HCT116 (cell line): ENCODE data around the gene BRSK2. TPM values are rescaled to one million over a fixed set of nuclear protein-coding genes. Genes with fewer than 3 reads are reported as not detected.

Source experiments
- ATAC-seq: fragments of 200-7000 bp; cut with Tn5 transposase; 2 replicates; pipeline ENCODE4 v1.9.1; 2020; ENCODE audit warnings: mild to moderate bottlenecking, moderate library complexity
- BruUV-seq: library from RNA; stranded (reverse); fragments of 400-500 nt; replicated peaks from 2 replicates; lab custom pipeline; 2021; lab: Mats Ljungman, UMichigan
- CTCF ChIA-PET: fragments of 300-600 bp; sonication (Branson Sonifier 250); formaldehyde crosslinking; loops from one replicate; lab custom pipeline; 2021; ENCODE audit warnings: antibody characterized with exemption; lab: Charles Lee
- POLR2A ChIA-PET: fragments of 300-600, 350-600 bp; sonication (Branson Sonifier 250); formaldehyde crosslinking; loops from one replicate; lab custom pipeline; 2021; ENCODE audit warnings: antibody characterized with exemption; lab: Charles Lee
- RAD21 ChIA-PET, 2 experiments: fragments of 300-600 bp; sonication (Branson Sonifier 250); formaldehyde crosslinking; loops; one replicate each; lab custom pipeline; 2023; ENCODE audit warnings: low total read pairs in 2 of 2; ENCODE audit not compliant: uncharacterized antibody in 2 of 2, unreplicated experiment in 2 of 2, low non-redundant PET in 1 of 2; lab: Charles Lee
- DNase-seq: peaks from one replicate; pipeline ENCODE4 v3.0.0-alpha.2; 2010; ENCODE audit warnings: low read depth, low spot score
- H2AFZ ChIP-seq: fragments of 200-600 bp; shearing (Covaris generic), sonication (generic); 2 replicates; pipeline ENCODE4 v1.6.1; 2017; ENCODE audit warnings: low read depth, mixed run types, mixed read lengths, antibody characterized with exemption, low read length; ENCODE audit not compliant: poor library complexity, severe bottlenecking
- H3K27ac ChIP-seq: 2 replicates; pipeline ENCODE4 v1.5.1; 2012; ENCODE audit warnings: low read depth, low read length
- H3K27me3 ChIP-seq: fragments of 200-600 bp; sonication (generic); 2 replicates; pipeline ENCODE4 v1.6.1; 2016; ENCODE audit warnings: mixed run types, low read length, mixed read lengths; ENCODE audit not compliant: insufficient read depth
- H3K36me3 ChIP-seq, 2 experiments: fragments of 200-500 bp in 1 of 2; fragments of 200-600 bp in 1 of 2; sonication (Bioruptor generic) in 1 of 2; sonication (generic) in 1 of 2; 2 replicates each; pipeline versions ENCODE4 v1.5.1 to v1.6.1; 2014 to 2016; ENCODE audit warnings: low read length in 2 of 2, inconsistent platforms in 1 of 2, mixed read lengths in 1 of 2, mixed run types in 1 of 2; ENCODE audit not compliant: insufficient read depth in 2 of 2, control insufficient read depth in 1 of 2
- H3K4me1 ChIP-seq, 2 experiments: fragments of 200-600 bp in 1 of 2; sonication (generic) in 1 of 2; 2 replicates each; pipeline versions ENCODE4 v1.5.1 to v1.6.1; 2012 to 2017; ENCODE audit warnings: low read length in 2 of 2, inconsistent platforms in 1 of 2, mild to moderate bottlenecking in 1 of 2, mixed read lengths in 1 of 2, mixed run types in 1 of 2, moderate library complexity in 1 of 2; ENCODE audit not compliant: insufficient read depth in 2 of 2, control insufficient read depth in 1 of 2
- H3K4me2 ChIP-seq: fragments of 200-600 bp; sonication (generic); 2 replicates; pipeline ENCODE4 v1.6.1; 2017; ENCODE audit warnings: mixed run types, low read length, mixed read lengths
- H3K4me3 ChIP-seq, 2 experiments: fragments of 200-600 bp in 1 of 2; sonication (generic) in 1 of 2; replicated peaks in 1 of 2; 2 replicates each; pipeline ENCODE4 v1.5.1; 2011 to 2016; ENCODE audit warnings: low read length in 2 of 2, control low read depth in 1 of 2, low read depth in 1 of 2, mild to moderate bottlenecking in 1 of 2, mixed read lengths in 1 of 2, mixed run types in 1 of 2
- H3K79me2 ChIP-seq: fragments of 200-600 bp; sonication (generic); 2 replicates; pipeline ENCODE4 v1.6.1; 2017; ENCODE audit warnings: mild to moderate bottlenecking, mixed run types, low read length, moderate library complexity, mixed read lengths; ENCODE audit not compliant: insufficient read depth
- H3K9ac ChIP-seq: fragments of 200-600 bp; sonication (generic); 2 replicates; pipeline ENCODE4 v1.6.1; 2016; ENCODE audit warnings: low read length, mixed read lengths
- H3K9me2 ChIP-seq: fragments of 200-600 bp; sonication (generic), shearing (Covaris generic); 2 replicates; pipeline ENCODE4 v1.6.1; 2017; ENCODE audit warnings: mixed run types, mild to moderate bottlenecking, moderate library complexity; ENCODE audit not compliant: insufficient read depth
- H3K9me3 ChIP-seq, 2 experiments: fragments of 200-500 bp in 1 of 2; fragments of 200-600 bp in 1 of 2; sonication (Bioruptor generic) in 1 of 2; sonication (generic) in 1 of 2; 2 replicates each; pipeline ENCODE4 v1.6.1; 2014 to 2017; ENCODE audit warnings: low read length in 2 of 2, mixed read lengths in 2 of 2, inconsistent platforms in 1 of 2, low read depth in 1 of 2, mild to moderate bottlenecking in 1 of 2, mixed run types in 1 of 2, moderate library complexity in 1 of 2; ENCODE audit not compliant: control insufficient read depth in 1 of 2, insufficient read depth in 1 of 2
- H4K20me1 ChIP-seq: fragments of 200-600 bp; sonication (generic), shearing (Covaris generic); 2 replicates; pipeline ENCODE4 v1.6.1; 2017; ENCODE audit warnings: mixed run types, mild to moderate bottlenecking, moderate library complexity; ENCODE audit not compliant: insufficient read depth
- ATF3 ChIP-seq: IDR thresholded peaks from 2 replicates; pipeline ENCODE4 v1.6.1; 2012
- CBX3 ChIP-seq: IDR thresholded peaks from 2 replicates; pipeline ENCODE4 v1.6.1; 2012; ENCODE audit warnings: low read depth
- CEBPB ChIP-seq: IDR thresholded peaks from 2 replicates; pipeline ENCODE4 v1.6.1; 2012; ENCODE audit warnings: low read depth
- EGR1 ChIP-seq: IDR thresholded peaks from 2 replicates; pipeline ENCODE4 v1.6.1; 2012; ENCODE audit warnings: low read depth
- EZH2phosphoT487 ChIP-seq: fragments of 200-600 bp; IDR thresholded peaks from 2 replicates; pipeline ENCODE4 v1.6.1; 2018; ENCODE audit warnings: antibody characterized with exemption, borderline replicate concordance
- FOSL1 ChIP-seq: IDR thresholded peaks from 2 replicates; pipeline ENCODE4 v1.6.1; 2012; ENCODE audit warnings: low read depth
- JUND ChIP-seq: IDR thresholded peaks from 2 replicates; pipeline ENCODE4 v1.6.1; 2012
- MAX ChIP-seq: IDR thresholded peaks from 2 replicates; pipeline ENCODE4 v1.6.1; 2012
- POLR2A ChIP-seq: IDR thresholded peaks from 2 replicates; pipeline ENCODE4 v1.7.0; 2011; ENCODE audit warnings: borderline replicate concordance; ENCODE audit not compliant: insufficient read depth, insufficient read length; ENCODE audit errors: extremely low read depth
- POLR2AphosphoS5 ChIP-seq: IDR thresholded peaks from 2 replicates; pipeline ENCODE4 v1.6.1; 2011; ENCODE audit warnings: mild to moderate bottlenecking, low read depth, low read length, moderate library complexity
- RAD21 ChIP-seq: IDR thresholded peaks from 2 replicates; pipeline ENCODE4 v1.6.1; 2012; ENCODE audit warnings: low read depth, mild to moderate bottlenecking
- REST ChIP-seq: IDR thresholded peaks from 2 replicates; pipeline ENCODE4 v1.6.1; 2012; ENCODE audit warnings: low read depth
- SIN3A ChIP-seq: IDR thresholded peaks from 2 replicates; pipeline ENCODE4 v1.6.1; 2012; ENCODE audit warnings: low read depth
- SP1 ChIP-seq: IDR thresholded peaks from 2 replicates; pipeline ENCODE4 v1.6.1; 2012; ENCODE audit warnings: low read depth
- SRF ChIP-seq: IDR thresholded peaks from 2 replicates; pipeline ENCODE4 v1.6.1; 2012; ENCODE audit warnings: low read depth
- TCF7L2 ChIP-seq: IDR thresholded peaks from 2 replicates; pipeline ENCODE4 v1.7.0; 2011; ENCODE audit warnings: borderline replicate concordance, inconsistent platforms; ENCODE audit not compliant: insufficient read depth, insufficient read length; ENCODE audit errors: extremely low read depth
- YY1 ChIP-seq: IDR thresholded peaks from 2 replicates; pipeline ENCODE4 v1.6.1; 2011; ENCODE audit warnings: low read length, low read depth, moderate library complexity, mild to moderate bottlenecking; ENCODE audit not compliant: insufficient replicate concordance; ENCODE audit errors: extremely low read depth
- ZBTB33 ChIP-seq: IDR thresholded peaks from 2 replicates; pipeline ENCODE4 v1.6.1; 2011; ENCODE audit warnings: mild to moderate bottlenecking, low read length, moderate library complexity; ENCODE audit not compliant: insufficient replicate concordance; ENCODE audit errors: extremely low read depth
- intact Hi-C: fragments of 100-400 bp; cut with micrococcal nuclease; formaldehyde crosslinking; loops from 2 replicates; pipeline ENCODE4 v1.10.0; 2022
- total RNA-seq: library from RNA; stranded (reverse); gene quantifications from one replicate; pipeline ENCODE4 v1.2.1, GENCODE V29; 2021; ENCODE audit not compliant: unreplicated experiment

BRSK2 gene
- total RNA-seq, 1 experiment from 2014 or later, result 14.0 TPM

- Histone ChIP-seq H3K9ac (no peak overlapping the region), H3K9me3 (no peaks in the 10 kb centered on the region), H3K36me3 (no peaks in the 10 kb centered on the region), H3K27ac (no peak overlapping the region), H3K4me2 (no peak overlapping the region), H3K79me2 (peaks cover 5% of the 10 kb centered on the region; the same call in 1 of the 2 replicates), H3K9me2 (no peaks in the 10 kb centered on the region), H3K4me3 (no peak overlapping the region), H3K27me3 (no peaks in the 10 kb centered on the region), H4K20me1 (no peaks in the 10 kb centered on the region), H3K4me1 (peaks cover 0 to 6% of the 10 kb centered on the region in 2 experiments; a peak in 1 of 4 replicates), H2AFZ (no peak overlapping the region)
- ATAC-seq (no peak), DNase-seq (no peak)
- no TSS peak for BruUV-seq
- ChIA-PET CTCF (no interaction called here), RAD21 (no interaction called here), POLR2A (no interaction called here)
- TF ChIP-seq REST, result no peak
- no peak for TF ChIP-seq POLR2AphosphoS5
- no peak for TF ChIP-seq MAX
- TF ChIP-seq JUND, result no peak
- TF ChIP-seq POLR2A, result no peak
- TF ChIP-seq ATF3, result no peak
- no peak for TF ChIP-seq EGR1
- no peak for TF ChIP-seq CEBPB
- TF ChIP-seq FOSL1, result no peak
- no peak for TF ChIP-seq SP1
- TF ChIP-seq SIN3A, result no peak
- no peak for TF ChIP-seq CBX3
- TF ChIP-seq ZBTB33, result no peak
- no peak for TF ChIP-seq YY1
- no peak for TF ChIP-seq RAD21
- TF ChIP-seq SRF, result no peak
- TF ChIP-seq EZH2phosphoT487, result no peak
- TF ChIP-seq TCF7L2, result no peak
- intact Hi-C loops, result no loop called here
These were observed 6.1 kb downstream of the BRSK2 start for GRCh38 chr11:1395773-1396374.
